DMS 273 treated with DMSO at 0.1 percent for 48 hours (cell line): ENCODE data around the gene SPRR2E.
"Not testable (repeated sequence)": the region's sequence is repeated elsewhere in the genome, so short reads cannot be mapped to it uniquely, and the experiment has no call there.

Experiments used
- DNase-seq: peaks from one replicate; lab custom pipeline; 2025; lab: John Stamatoyannopoulos, UW

SPRR2E gene

GRCh38 chr1:153070243-153070642, 24.1 kb downstream of the SPRR2E start:
- DNase-seq, result no peak

GRCh38 chr1:153058826-153059784, 35.2 kb downstream of the SPRR2E start:
- no peak for DNase-seq

- DNase-seq, result no peak
These were observed 36.2 kb downstream of the SPRR2E start for GRCh38 chr1:153058154-153058553.

GRCh38 chr1:153057375-153057774, 37.0 kb downstream of the SPRR2E start, which contains the start of gene SPRR2A:
Gene SPRR2A, minus strand, starts transcription at chr1:153057512. Its CDS starts 777 bp downstream, at chr1:153056735.
- no peak for DNase-seq

GRCh38 chr1:153056111-153056510, 38.2 kb downstream of the SPRR2E start:
- not testable (repeated sequence) for DNase-seq

- no peak for DNase-seq
These were observed 45.1 kb downstream of the SPRR2E start for GRCh38 chr1:153049211-153049610.
